SIG-M5 treated with dmso at 0.1 percent for 504 hours (cell line): ENCODE data around the gene AP3B2.

Source experiments
- DNase-seq: peaks from one replicate; lab custom pipeline; 2025; ENCODE audit not compliant: unreplicated experiment; lab: John Stamatoyannopoulos, UW

AP3B2 gene

GRCh38 chr15:82697735-82698407 lies 11.8 kb downstream of the AP3B2 start:
- no peak for DNase-seq

DNA sequence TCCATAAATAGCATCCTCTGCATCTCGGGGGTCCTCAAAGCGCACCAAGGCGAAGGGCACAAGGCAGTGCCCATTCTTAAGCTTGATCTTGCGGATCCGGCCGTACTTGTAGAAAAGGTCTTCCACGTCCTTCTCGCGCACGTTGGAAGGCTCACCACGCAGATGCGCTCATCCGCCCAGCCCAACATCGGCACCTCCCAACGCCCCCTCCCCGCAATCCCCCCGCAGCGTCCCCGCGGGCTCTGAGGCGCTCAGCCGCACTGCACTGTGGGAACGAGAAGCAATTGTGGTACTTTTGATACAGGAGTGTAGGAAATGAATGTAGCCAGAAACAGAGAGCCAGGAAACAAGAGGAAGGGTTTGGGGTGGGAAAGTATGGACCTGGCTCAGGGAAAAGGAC lies 17.5 kb downstream of the AP3B2 start:
- DNase-seq = no peak

DNA sequence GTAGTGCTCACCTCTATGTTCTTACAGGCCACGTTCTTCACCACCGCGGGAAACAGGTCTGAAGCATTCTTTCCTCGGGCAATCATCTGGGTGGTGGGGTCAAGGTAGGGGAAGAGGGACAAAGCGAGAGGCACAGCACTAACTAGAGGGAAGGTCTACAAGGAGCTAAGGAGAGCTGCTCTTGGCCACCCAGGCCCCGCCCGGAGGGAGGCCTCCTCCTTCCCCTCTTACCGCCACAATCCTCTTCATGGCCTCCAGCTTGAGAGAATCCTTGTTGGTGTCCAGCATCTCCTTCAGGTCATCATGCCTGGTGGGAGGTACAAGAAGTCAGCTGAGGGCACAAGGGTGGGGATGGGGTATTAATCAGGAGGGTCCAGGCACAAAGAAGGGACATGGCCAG lies 20.5 kb downstream of the AP3B2 start:
- no peak for DNase-seq

DNA sequence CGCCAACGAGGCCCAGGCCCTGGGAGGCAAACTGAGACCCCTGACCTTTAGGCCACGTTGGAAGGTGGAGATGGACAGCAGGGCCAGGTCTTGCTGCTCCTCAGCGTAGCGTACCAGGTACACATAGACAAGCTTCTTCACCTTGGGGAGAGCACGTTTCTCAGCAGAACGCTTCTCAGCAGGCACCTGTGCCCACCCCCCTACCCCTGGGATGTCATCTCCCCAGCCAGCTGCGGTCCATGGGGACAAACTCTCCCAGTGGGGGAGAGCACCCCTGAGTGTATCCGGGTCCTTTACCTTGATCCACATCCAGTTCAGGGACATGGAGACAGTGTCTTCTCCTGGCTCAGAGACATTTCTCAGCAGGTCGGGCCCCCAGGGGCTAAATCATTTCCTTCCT lies 21.0 kb downstream of the AP3B2 start:
- DNase-seq = no peak

DNA sequence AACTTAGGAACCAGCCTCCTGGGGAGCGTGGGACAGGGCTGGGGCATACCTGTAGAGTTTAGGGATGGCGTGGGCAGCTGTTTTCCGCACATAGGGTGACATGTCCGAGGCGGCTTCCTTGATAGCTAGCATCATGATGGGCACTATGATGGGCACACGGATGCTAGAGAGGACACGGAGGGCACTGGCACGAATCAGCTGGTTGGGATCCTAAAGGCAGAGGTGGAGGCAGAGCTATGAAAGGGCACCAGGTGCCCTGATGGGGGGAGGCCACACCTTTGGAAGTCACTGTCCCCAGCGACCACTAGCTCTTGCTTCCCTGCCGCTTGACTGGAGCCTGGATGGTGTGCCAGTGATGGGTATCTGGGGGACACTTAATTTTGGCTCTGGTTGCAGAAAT lies 28.3 kb downstream of the AP3B2 start:
- DNase-seq = no peak

DNA sequence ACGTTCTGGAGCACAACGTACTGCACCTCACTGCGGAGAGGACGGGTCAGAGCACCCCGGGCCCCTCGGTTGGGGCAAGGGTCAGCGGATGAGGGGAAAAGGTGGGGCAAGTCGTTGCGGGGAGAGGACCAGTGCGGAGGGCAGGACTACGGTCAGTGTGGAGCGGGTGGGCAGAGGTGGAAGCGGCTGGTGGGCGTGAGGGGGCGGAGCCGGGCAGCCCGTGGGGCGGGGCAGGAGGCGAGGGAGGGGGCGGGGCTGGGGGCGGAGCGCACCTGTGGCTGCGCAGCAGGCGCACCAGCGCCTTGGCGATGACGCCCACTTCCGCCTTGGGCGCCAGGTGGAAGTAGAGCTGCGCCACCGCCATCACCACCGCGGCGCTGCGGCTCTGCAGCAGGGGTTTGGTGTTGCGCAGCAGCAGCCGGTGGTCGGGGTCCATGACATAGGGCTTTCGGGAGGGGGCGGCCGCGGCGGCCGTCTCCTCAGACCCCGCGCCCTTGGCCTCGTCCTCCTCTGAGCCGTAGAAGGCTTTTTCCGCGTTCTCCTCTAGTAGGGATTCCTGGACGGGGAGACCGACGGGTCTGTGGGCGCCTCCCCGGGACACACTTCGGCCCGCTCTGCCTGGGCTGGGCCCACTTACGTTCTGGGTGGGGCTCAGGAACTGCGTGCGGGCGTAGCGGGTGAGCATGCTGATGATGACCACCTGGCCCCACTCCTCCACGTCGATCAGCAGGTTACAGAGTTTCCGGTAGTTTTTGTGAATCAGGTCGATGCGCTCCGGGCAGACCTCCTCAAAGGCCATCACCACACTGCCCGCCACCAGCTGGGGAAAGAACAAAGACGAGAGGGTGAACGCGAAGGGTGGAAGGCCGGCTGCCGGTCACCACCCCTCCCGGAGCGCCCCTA lies 29.2 kb downstream of the AP3B2 start:
- DNase-seq = peak; percentile 44

DNA sequence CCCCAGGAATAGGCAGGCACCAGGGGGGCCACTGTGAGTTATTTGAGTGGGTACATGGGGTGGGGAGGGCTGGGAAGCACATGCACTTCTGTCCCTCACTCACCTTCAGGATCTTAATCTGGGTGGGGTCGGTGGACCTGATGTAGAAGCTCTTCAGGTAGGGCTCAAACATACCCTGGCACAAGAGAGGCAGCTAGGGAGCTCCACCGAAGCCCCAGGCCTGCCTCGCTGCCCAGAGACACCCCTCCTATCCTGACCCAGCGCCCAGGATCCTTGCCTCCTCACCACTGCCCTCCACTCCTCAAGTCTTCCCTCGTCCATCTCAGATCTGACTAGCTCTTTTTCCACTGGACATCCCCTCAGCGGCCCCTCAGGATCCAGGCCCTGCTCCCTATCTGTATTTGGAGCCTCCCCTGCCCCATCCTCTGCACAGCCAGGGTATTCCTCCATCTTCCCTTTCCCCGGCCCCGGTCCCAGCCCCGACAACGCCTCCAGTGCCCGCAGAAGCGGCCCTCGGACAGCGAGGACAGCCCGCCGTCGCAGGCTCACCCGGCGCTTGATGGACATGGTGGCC lies 30.0 kb downstream of the AP3B2 start:
- no peak for DNase-seq

GRCh38 chr15:82677720-82678323 lies 31.9 kb downstream of the AP3B2 start:
- DNase-seq = no peak

GRCh38 chr15:82674873-82675272 lies 34.8 kb downstream of the AP3B2 start:
- no peak for DNase-seq

GRCh38 chr15:82670699-82671098 lies 39.0 kb downstream of the AP3B2 start:
- no peak for DNase-seq

DNA sequence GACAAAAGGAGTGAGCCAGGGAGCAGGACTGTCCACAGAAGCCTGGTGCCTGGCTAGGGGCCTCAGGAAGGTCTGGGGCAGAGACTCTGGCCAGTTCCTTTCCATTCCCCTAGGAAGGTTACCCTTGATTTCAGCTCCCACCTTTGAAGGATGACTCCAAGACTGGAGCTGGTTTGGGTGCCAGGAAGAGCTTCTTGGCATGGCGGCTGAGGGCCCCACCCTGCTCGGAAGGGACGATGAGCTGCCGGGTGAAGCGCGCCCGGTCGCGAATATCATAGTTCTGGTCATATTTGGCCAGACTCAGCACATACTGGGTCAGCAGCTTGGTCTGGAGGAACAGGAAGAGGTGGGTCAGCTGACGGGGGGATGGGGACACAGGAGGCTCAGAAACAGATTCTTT lies 43.1 kb downstream of the AP3B2 start:
- DNase-seq = no peak

DNA sequence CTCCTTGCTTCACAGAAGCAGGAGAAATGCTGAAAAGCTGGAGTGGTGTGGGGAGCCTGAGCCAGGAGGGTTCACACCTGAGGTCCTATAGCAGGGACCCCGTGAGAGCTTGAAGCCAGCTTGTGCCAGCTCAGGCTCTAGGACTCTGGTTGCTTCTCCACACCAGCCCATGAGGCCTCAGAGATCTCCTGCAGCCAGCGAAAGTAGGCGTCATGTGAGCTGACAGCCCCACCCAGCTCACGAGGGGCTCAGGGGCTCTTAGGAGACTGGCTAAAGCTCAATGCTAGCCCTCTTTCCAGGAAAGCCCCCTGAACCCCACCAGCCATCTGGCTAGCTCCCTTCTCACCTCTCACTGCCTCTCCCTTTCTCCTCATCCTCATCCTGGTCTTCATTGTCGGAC lies 45.7 kb downstream of the AP3B2 start:
- DNase-seq = no peak

- DNase-seq = peak; percentile 26
Observed at GRCh38 chr15:82663186-82663600, 46.5 kb downstream of the AP3B2 start.

DNA sequence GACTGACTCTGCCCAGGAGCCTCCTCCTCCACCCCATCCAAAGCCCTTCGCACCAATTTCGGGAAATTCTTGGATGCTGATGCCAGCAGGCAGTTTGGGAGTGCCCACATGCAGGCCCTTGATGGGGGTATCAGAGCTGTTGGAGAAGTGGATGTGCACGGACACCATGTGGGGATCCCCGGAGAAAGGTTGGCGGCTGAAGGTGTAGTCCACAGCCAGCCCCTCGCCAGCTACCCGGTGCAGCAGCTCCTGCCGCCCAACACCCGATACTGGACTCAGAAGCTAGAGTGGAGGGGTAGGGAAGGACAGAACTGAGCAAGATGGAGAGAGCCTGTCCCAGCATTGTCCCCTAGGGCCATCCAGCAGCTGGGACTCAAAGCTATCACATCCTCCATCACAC lies 47.0 kb downstream of the AP3B2 start:
- no peak for DNase-seq

DNA sequence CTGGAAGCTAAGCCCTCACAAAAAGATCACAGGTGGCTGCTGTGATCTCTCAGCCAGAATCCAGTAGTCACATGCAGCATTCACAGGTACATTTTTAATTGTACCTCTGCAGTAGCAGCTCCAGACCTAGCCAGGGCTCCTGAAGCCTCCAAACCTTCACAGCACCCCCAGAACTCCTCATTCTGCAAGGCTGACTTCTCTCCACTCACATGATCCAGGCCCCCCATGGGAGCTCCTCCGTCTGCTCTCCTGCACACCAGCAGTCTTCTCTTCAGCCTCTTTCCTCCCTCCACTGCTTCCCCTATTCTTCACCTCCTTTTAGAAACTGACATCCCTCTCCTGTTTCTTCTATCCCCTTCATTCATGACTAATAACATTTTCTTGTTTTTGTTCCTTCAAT lies 49.3 kb downstream of the AP3B2 start:
- DNase-seq = no peak

DNA sequence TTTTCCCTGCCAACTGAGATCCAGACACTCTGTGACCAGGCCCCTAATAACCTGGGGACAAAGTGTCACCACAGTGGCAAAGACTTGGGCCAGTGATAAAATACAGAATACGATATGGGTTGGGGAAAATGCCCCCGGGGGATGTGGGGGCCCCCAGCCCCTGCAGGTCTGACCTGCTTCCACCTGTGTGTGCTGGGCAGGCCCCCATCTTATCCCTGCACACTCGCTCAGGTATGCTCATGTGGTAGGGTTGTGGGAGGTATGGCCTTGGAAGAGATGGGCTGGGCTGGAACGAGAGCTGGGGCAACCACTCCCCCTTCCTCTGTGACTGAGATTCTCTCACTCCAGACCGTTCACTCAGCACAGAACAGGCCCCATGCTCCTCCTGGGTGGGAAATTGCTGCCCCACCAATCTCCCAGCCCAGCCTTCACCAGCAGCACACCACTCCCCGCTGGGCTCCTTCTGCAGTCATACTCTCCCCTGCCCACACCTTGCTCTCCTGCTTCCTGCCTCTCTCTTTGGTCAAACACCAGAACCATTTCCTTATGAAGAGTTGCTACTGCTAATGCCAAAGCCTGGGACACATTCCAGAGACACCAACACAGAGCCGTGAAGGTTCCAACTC lies 52.9 kb downstream of the AP3B2 start:
- no peak for DNase-seq

GRCh38 chr15:82655606-82656005 lies 54.1 kb downstream of the AP3B2 start:
- no peak for DNase-seq

GRCh38 chr15:82653483-82654168 lies 56.0 kb downstream of the AP3B2 start:
- no peak for DNase-seq

DNA sequence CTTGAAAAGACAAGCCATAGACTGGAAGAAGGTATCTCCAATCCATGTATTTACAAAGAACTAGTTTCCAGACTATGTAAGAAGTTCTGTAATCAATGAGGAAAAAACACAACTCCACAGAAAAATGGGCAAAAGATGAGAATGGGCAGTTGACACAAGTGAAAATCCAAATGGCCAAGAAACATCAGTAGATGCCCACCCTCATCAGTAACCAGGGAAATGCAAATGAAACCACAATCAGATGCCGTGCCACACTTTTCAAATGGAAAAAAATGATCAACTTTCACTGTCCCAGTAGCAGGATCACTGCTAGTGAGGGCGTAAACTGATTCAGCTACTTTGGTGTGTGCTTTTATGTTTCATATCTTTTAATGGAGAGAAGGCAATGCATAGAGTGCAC lies 58.0 kb downstream of the AP3B2 start:
- no peak for DNase-seq

- no peak for DNase-seq
Observed at GRCh38 chr15:82650046-82650670, 59.5 kb downstream of the AP3B2 start.
